K562 (cell line): ENCODE results near the gene RNF214. TPM values are rescaled to one million over a fixed set of nuclear protein-coding genes. Genes with fewer than 3 reads are reported as not detected.

Experiments
- ATAC-seq: fragments of 200-7000 bp; cut with Tn5 transposase; 3 replicates; pipeline ENCODE4 v1.9.1; 2020; ENCODE audit warnings: moderate library complexity
- BruUV-seq: library from RNA; stranded (reverse); fragments of 400-500 nt; replicated peaks from 2 replicates; lab custom pipeline; 2021; lab: Mats Ljungman, UMichigan
- CTCF ChIA-PET: fragments of 300-600 bp; formaldehyde crosslinking; extraction: SDS; loops from one replicate; lab custom pipeline; 2021; ENCODE audit warnings: low intra/inter-chr PET ratio; lab: Yijun Ruan, JAX
- POLR2A ChIA-PET: fragments of 300-600, 350-650 bp; sonication (Branson Sonifier 250); formaldehyde crosslinking; extraction: SDS; loops from one replicate; lab custom pipeline; 2021; ENCODE audit warnings: antibody characterized with exemption, inconsistent platforms; lab: Yijun Ruan, JAX
- DNase-seq, 4 experiments: peaks; one replicate each; pipeline versions ENCODE4 v3.0.0 to v3.0.0-alpha.2; 2011 to 2018; ENCODE audit warnings: low spot score in 3 of 4, mixed read lengths in 3 of 4; ENCODE audit errors: extremely low read depth in 1 of 4
- FAIRE-seq: peaks from 2 replicates; lab custom pipeline; 2011; peaks lifted over from hg19 to GRCh38; lab: Jason Lieb, UNC
- H2AFZ ChIP-seq: 2 replicates; pipeline ENCODE4 v1.6.0; 2011; ENCODE audit warnings: low read depth, low read length, control low read depth, inconsistent platforms
- H3K27ac ChIP-seq: fragments of 200-600 bp; 3 replicates; pipeline ENCODE4 v1.8.0; 2011; ENCODE audit warnings: low read depth, mild to moderate bottlenecking, control low read depth, inconsistent platforms, low read length, moderate library complexity, mixed read lengths; ENCODE audit errors: extremely low read depth
- H3K27me3 ChIP-seq, 2 experiments: fragments of 300-600 bp in 1 of 2; 2 replicates in 1 of 2; 3 replicates in 1 of 2; pipeline versions ENCODE4 v1.6.0 to v1.8.0; 2011; ENCODE audit warnings: inconsistent platforms in 2 of 2, low read length in 2 of 2, mild to moderate bottlenecking in 1 of 2, mixed read lengths in 1 of 2, moderate library complexity in 1 of 2; ENCODE audit not compliant: control insufficient read depth in 2 of 2, insufficient read depth in 2 of 2
- H3K36me3 ChIP-seq: fragments of 300-600 bp; 3 replicates; pipeline ENCODE4 v1.8.0; 2011; ENCODE audit warnings: mild to moderate bottlenecking, low read length, inconsistent platforms; ENCODE audit not compliant: control insufficient read depth, insufficient read depth
- H3K4me1 ChIP-seq, 2 experiments: fragments of 200-600 bp in 1 of 2; replicated peaks in 1 of 2; 2 replicates in 1 of 2; 3 replicates in 1 of 2; pipeline versions ENCODE4 v1.5.1 to v1.8.0; 2011; ENCODE audit warnings: inconsistent platforms in 2 of 2, low read length in 2 of 2, mild to moderate bottlenecking in 1 of 2, mixed read lengths in 1 of 2, moderate library complexity in 1 of 2; ENCODE audit not compliant: control insufficient read depth in 2 of 2, insufficient read depth in 2 of 2
- H3K4me2 ChIP-seq: 2 replicates; pipeline ENCODE4 v1.6.1; 2011; ENCODE audit warnings: low read length, control low read depth, inconsistent platforms, mixed read lengths; ENCODE audit not compliant: insufficient read depth
- H3K4me3 ChIP-seq: fragments of 200-600 bp; sonication (generic), shearing (Covaris generic); 2 replicates; pipeline ENCODE4 v1.5.1; 2016; ENCODE audit warnings: control low read depth, inconsistent platforms
- H3K79me2 ChIP-seq: fragments of 200-600 bp; 3 replicates; pipeline ENCODE4 v1.8.0; 2011; ENCODE audit warnings: low read length, inconsistent platforms; ENCODE audit not compliant: control insufficient read depth, insufficient read depth
- H3K9ac ChIP-seq, 2 experiments: 2 replicates each; pipeline versions ENCODE4 v1.6.0 to v1.6.1; 2011; ENCODE audit warnings: low read depth in 2 of 2, low read length in 2 of 2, control low read depth in 1 of 2, inconsistent platforms in 1 of 2, mild to moderate bottlenecking in 1 of 2, mixed read lengths in 1 of 2; ENCODE audit not compliant: insufficient read depth in 1 of 2
- H3K9me1 ChIP-seq: one replicate; pipeline ENCODE4 v1.6.0; 2011; ENCODE audit warnings: inconsistent platforms, mild to moderate bottlenecking, low read length, moderate library complexity; ENCODE audit not compliant: control insufficient read depth, insufficient read depth
- H3K9me3 ChIP-seq: replicated peaks from 2 replicates; pipeline ENCODE4 v1.5.1; 2011; ENCODE audit warnings: low read depth, low read length, inconsistent platforms; ENCODE audit not compliant: control insufficient read depth, insufficient read depth
- H4K20me1 ChIP-seq: replicated peaks from 2 replicates; pipeline ENCODE4 v1.6.1; 2011; ENCODE audit warnings: low read length, inconsistent platforms, mixed read lengths; ENCODE audit not compliant: control insufficient read depth, insufficient read depth
- ARID2 ChIP-seq: fragments of 450-650 bp; IDR thresholded peaks from 2 replicates; pipeline ENCODE4 v1.6.1; 2017; ENCODE audit warnings: antibody characterized with exemption, mild to moderate bottlenecking
- BDP1 ChIP-seq: IDR thresholded peaks from 3 replicates; pipeline ENCODE4 v1.6.1; 2011; ENCODE audit not compliant: insufficient read length, insufficient read depth
- CREBBP ChIP-seq: IDR thresholded peaks from one replicate; pipeline ENCODE4 v1.6.1; 2012; ENCODE audit warnings: low read depth, mild to moderate bottlenecking, control low read depth, inconsistent platforms, low read length
- DIDO1 ChIP-seq: fragments of 450-650 bp; IDR thresholded peaks from 2 replicates; pipeline ENCODE4 v1.6.1; 2016; ENCODE audit warnings: low read depth, missing biosample characterization, missing genetic modification characterization
- E2F1 ChIP-seq: sonication (generic); formaldehyde crosslinking; IDR thresholded peaks from 2 replicates; pipeline ENCODE4 v1.8.1; 2023; ENCODE audit warnings: mild to moderate bottlenecking, missing genetic modification reagents, moderate library complexity
- FOSL1 ChIP-seq: fragments of 200-800 bp; sonication (Bioruptor generic); conservative IDR thresholded peaks from 2 replicates; pipeline ENCODE4 v1.6.1; 2016; ENCODE audit warnings: missing genetic modification characterization, missing compliant biosample characterization
- GTF2F1 ChIP-seq: IDR thresholded peaks from 2 replicates; pipeline ENCODE4 v1.6.1; 2011; ENCODE audit warnings: low read depth, low read length, improper control_type of control experiment
- HDGF ChIP-seq: fragments of 450-650 bp; IDR thresholded peaks from 2 replicates; pipeline ENCODE4 v1.6.1; 2016
- HSF4 ChIP-seq: fragments of 250-450 bp; sonication (Bioruptor Pico); IDR thresholded peaks from 2 replicates; pipeline ENCODE4 v2.1.2; 2022; ENCODE audit warnings: mild to moderate bottlenecking, moderate library complexity, borderline replicate concordance
- NONO ChIP-seq, 2 experiments: fragments of 200-400 bp in 1 of 2; fragments of 450-650 bp in 1 of 2; formaldehyde crosslinking in 1 of 2; IDR thresholded peaks; 2 replicates each; pipeline ENCODE4 v1.6.1; 2017; ENCODE audit warnings: low read depth in 2 of 2, mild to moderate bottlenecking in 2 of 2, moderate library complexity in 2 of 2, low read length in 1 of 2
- NR4A1 ChIP-seq, 2 experiments: fragments of 250-450 bp in 1 of 2; fragments of 450-650 bp in 1 of 2; sonication (Bioruptor Pico) in 1 of 2; IDR thresholded peaks; 2 replicates each; pipeline versions ENCODE4 v1.4.0 to v1.6.1; 2016 to 2020; ENCODE audit warnings: mild to moderate bottlenecking in 2 of 2, missing compliant biosample characterization in 1 of 2, missing genetic modification characterization in 1 of 2, moderate library complexity in 1 of 2
- RBM39 ChIP-seq: fragments of 200-400 bp; formaldehyde crosslinking; optimal IDR thresholded peaks from 2 replicates; pipeline ENCODE3; 2018; ENCODE audit warnings: low read depth, low read length
- SMAD3 ChIP-seq: fragments of 450-650 bp; formaldehyde crosslinking; conservative IDR thresholded peaks from 2 replicates; pipeline ENCODE4 v1.4.0; 2020; ENCODE audit warnings: mild to moderate bottlenecking
- TBL1XR1 ChIP-seq, 2 experiments: IDR thresholded peaks; 2 replicates each; pipeline ENCODE4 v1.6.1; 2012; ENCODE audit warnings: improper control_type of control experiment in 2 of 2, low read length in 2 of 2, mild to moderate bottlenecking in 1 of 2
- TCF3 ChIP-seq: sonication (generic); formaldehyde crosslinking; IDR thresholded peaks from 2 replicates; pipeline ENCODE4 v1.4.0; 2020; ENCODE audit warnings: mild to moderate bottlenecking, missing genetic modification reagents
- TFAP4 ChIP-seq: sonication (generic); formaldehyde crosslinking; IDR thresholded peaks from 2 replicates; pipeline ENCODE4 v1.8.0; 2022; ENCODE audit warnings: missing genetic modification reagents, mild to moderate bottlenecking, moderate library complexity, borderline replicate concordance
- ZNF124 ChIP-seq: sonication (generic); formaldehyde crosslinking; IDR thresholded peaks from 2 replicates; pipeline ENCODE4 v1.8.1; 2022; ENCODE audit warnings: missing genetic modification reagents
- ZNF253 ChIP-seq: fragments of 250-450 bp; sonication (Bioruptor Pico); conservative IDR thresholded peaks from 2 replicates; pipeline ENCODE4 v1.6.1; 2021; ENCODE audit warnings: mild to moderate bottlenecking
- ZNF395 ChIP-seq: fragments of 200-800 bp; sonication (Bioruptor generic); IDR thresholded peaks from 2 replicates; pipeline ENCODE4 v1.6.1; 2017; ENCODE audit warnings: missing genetic modification characterization, missing compliant biosample characterization
- ZNF408 ChIP-seq: fragments of 250-450 bp; sonication (Bioruptor Pico); IDR thresholded peaks from 2 replicates; pipeline ENCODE4 v1.4.0; 2020; ENCODE audit warnings: low read depth, mild to moderate bottlenecking, moderate library complexity
- WGBS: fragments of 100-300 bp; shearing (Covaris generic); methylation state at CpG from one replicate; pipeline ENCODE4 v1.1.6; 2016; ENCODE audit warnings: low coverage, mixed read lengths; ENCODE audit not compliant: insufficient coverage; ENCODE audit errors: missing lambda C conversion rate; 5-methylcytosine and 5-hydroxymethylcytosine counted together
- in situ Hi-C: fragments of 300-500 bp; cut with MboI; formaldehyde crosslinking; loops from 4 replicates; pipeline ENCODE4 v1.15.0; 2018; ENCODE audit warnings: inconsistent platforms, mixed read lengths
- intact Hi-C: fragments of 100-400 bp; cut with micrococcal nuclease; formaldehyde crosslinking; loops from 2 replicates; pipeline ENCODE4 v1.14.2; 2022
- polyA plus RNA-seq, 8 experiments: library from polyadenylated mRNA; depleted of rRNA in 4 of 8; stranded (reverse) in 5 of 8; unstranded in 3 of 8; fragments of >200 nt; fragmentation: Nextera tagmentation in 2 of 8; fragmentation: Illumina TruSeq in 1 of 8; extraction: Ambion mirVana in 2 of 8; extraction: Trizol in 1 of 8; gene quantifications; 2 replicates each; pipeline versions ENCODE4 v1.2.1 to v1.2.3, GENCODE V29; 2011 to 2014; ENCODE audit warnings: inconsistent platforms in 1 of 8, missing spikeins in 1 of 8
- total RNA-seq, 7 experiments: library from RNA; depleted of rRNA in 6 of 7; stranded (reverse); fragments of >200 nt in 6 of 7; fragmentation: Illumina TruSeq in 2 of 7; extraction: Trizol in 2 of 7; gene quantifications; 2 replicates each; pipeline versions ENCODE4 v1.2.1 to v1.2.3, GENCODE V29; 2011 to 2021; ENCODE audit warnings: low replicate concordance in 1 of 7

RNF214 gene
- total and polyA plus RNA-seq, 9 of the 15 experiments (the other 6 are each of a cell fraction or from before 2014, with no cell fraction given) = 6.6 to 24.8 (median 11.9) TPM

- FAIRE-seq (no peak), ATAC-seq (peak; percentile 56), DNase-seq (peak in 2 of 4 experiments; percentile 29 to 61)
- peak overlapping the region; percentile 94 for H3K27ac ChIP-seq
- peak overlapping the region; percentile 93 for H3K4me2 ChIP-seq
- H3K36me3 ChIP-seq = peaks cover 29% of the 10 kb centered on the region
- intact Hi-C loops = loop anchor here (5.0 kb wide), 1 partner anchor 94 kb away; the partner anchor contains the start of gene CEP164
- BruUV-seq = no TSS peak
- peaks cover 11 to 18% of the 10 kb centered on the region in 2 experiments; a peak in 3 of 5 replicates for H3K4me1 ChIP-seq
- in situ Hi-C loops = loop anchor here (25.0 kb wide), 1 partner anchor 721 kb away; no protein-coding TSS in a partner anchor
- no peaks in the 10 kb centered on the region for H3K27me3 ChIP-seq
- peak overlapping the region; percentile 79 for H2AFZ ChIP-seq
- H3K4me3 ChIP-seq = peak overlapping the region; percentile 85
- H3K9me1 ChIP-seq = no peaks in the 10 kb centered on the region
- POLR2A ChIA-PET = interaction anchor here (0.5 to 0.7 kb wide), 2 partner anchors 39 to 479 kb away, joined by 3 to 4 read pairs; no protein-coding TSS in a partner anchor
- H4K20me1 ChIP-seq = no peaks in the 10 kb centered on the region; the same call in 1 of the 2 replicates
- CTCF ChIA-PET = no interaction called here
- H3K9ac ChIP-seq = peak overlapping the region; percentile 87 to 96
- 1% methylated on average over 18 of the region's 27 CpGs for WGBS
- no peaks in the 10 kb centered on the region for H3K9me3 ChIP-seq
- H3K79me2 ChIP-seq = peaks cover 45% of the 10 kb centered on the region
- TF ChIP-seq GTF2F1 = no peak
- TF ChIP-seq E2F1 (CRISPR knock-in tag) = no peak
- TF ChIP-seq TCF3 (CRISPR knock-in tag) = no peak
- 0 out of 2 replicates have a peak, but pooled peaks have one; percentile 11 for TF ChIP-seq ARID2
- TF ChIP-seq HDGF = no peak
- no peak for TF ChIP-seq DIDO1 (tag)
- no peak for TF ChIP-seq ZNF124
- TF ChIP-seq TFAP4 (CRISPR knock-in tag) = peak; percentile 57; the same call in 1 of the 2 replicates
- no peak for TF ChIP-seq CREBBP
- TF ChIP-seq TBL1XR1 (IDR thresholded peaks at IDR 0.05; ENCODE audit: low read length in 2 of 2) = no peak
- TF ChIP-seq HSF4 = no peak
- TF ChIP-seq SMAD3 = no peak
- no peak for TF ChIP-seq RBM39
- peak; percentile 62; the same call in 1 of the 2 replicates for TF ChIP-seq NR4A1 (CRISPR knock-in tag; IDR thresholded peaks at IDR 0.05)
- TF ChIP-seq NR4A1 (tag; IDR thresholded peaks at IDR 0.05) = no peak
- no peak for TF ChIP-seq FOSL1
- TF ChIP-seq ZNF408 (CRISPR knock-in tag) = no peak
- TF ChIP-seq ZNF253 = no peak
- no peak for TF ChIP-seq NONO (IDR thresholded peaks at IDR 0.05; ENCODE audit: low read depth in 2 of 2, low read length in 1 of 2)
- TF ChIP-seq ZNF395 (CRISPR knock-in tag) = no peak
- TF ChIP-seq BDP1 = no peak
Measured at GRCh38 chr11:117232911-117233409, 489 bp downstream of the RNF214 start.
